Measurements from ENCODE around the gene SATB1. TPM values are rescaled to one million over a fixed set of nuclear protein-coding genes. Genes with fewer than 3 reads are reported as not detected.

Gene SATB1
- total RNA-seq, 2 experiments from 2014 or later, result 390 to 393 TPM

DNA sequence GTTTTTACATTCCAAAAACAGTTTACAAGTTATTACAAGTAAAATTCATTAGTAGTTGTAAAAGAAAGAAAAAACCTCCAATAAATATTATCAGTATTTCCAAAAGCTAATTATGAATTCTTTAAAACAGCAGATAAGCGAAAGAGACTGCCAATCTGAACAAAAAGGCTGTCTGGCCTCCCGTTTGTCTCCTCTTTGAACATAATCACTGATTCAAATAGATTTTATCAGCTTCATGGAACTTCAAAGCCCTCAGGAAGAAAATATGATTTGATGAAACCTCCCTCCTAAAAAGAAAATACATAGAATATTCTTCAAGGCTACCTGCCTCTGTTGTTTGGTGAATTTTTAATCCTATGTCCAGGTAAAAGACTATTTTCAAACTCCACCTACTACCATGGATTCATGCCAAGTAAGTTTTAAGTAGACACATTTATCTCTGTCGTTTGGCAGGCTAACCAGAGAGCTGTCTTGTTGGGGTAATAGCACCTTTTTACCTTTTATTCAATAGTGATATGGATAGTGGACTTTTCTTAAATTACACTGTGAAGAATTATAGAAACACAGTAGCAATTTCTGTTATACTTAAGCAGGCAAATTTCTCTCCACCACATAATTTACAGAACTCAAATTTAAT lies 35.0 kb downstream of the SATB1 start:
- H3K4me1 ChIP-seq (ENCODE audit: insufficient read depth, low read length), result peaks cover 9% of the 10 kb centered on the region
- H3K27ac Mint-ChIP-seq, result peak overlapping the region; percentile 68
- peaks cover 95% of the 10 kb centered on the region for H3K36me3 Mint-ChIP-seq (ENCODE audit: low read depth)

GRCh38 chr3:18389108-18389733 lies 35.9 kb downstream of the SATB1 start:
- intact Hi-C loops (cut with DNase I, micrococcal nuclease), result loop anchor here (2.0 to 5.0 kb wide), 4 partner anchors 14 to 957 kb away; no protein-coding TSS in a partner anchor
- Mint-ChIP-seq H3K27me3 (no peaks in the 10 kb centered on the region), H3K4me1 (ENCODE audit: low read depth) (peaks cover 93% of the 10 kb centered on the region), H3K36me3 (ENCODE audit: low read depth) (peaks cover 95% of the 10 kb centered on the region), H3K4me3 (no peak overlapping the region), H3K9me3 (no peaks in the 10 kb centered on the region), H3K27ac (peak overlapping the region; percentile 68)
- H3K27me3 ChIP-seq (ENCODE audit: control insufficient read depth in 1 of 2, insufficient read depth in 2 of 2, low read length in 2 of 2), result no peaks in the 10 kb centered on the region
- ATAC-seq (ENCODE audit: poor library complexity), result peak; percentile 62
- H3K4me3 ChIP-seq (ENCODE audit: low read length), result no peak overlapping the region
- CTCF ChIA-PET, result interaction anchor here (0.6 to 2.6 kb wide), 25 partner anchors 8 to 582 kb away, joined by 3 to 15 read pairs (median 4); no protein-coding TSS in a partner anchor
- no peak overlapping the region for H3K27ac ChIP-seq (ENCODE audit: low read depth in 1 of 2, low read length in 2 of 2)
- H3K36me3 ChIP-seq (ENCODE audit: insufficient read depth, low read length), result peaks cover 52% of the 10 kb centered on the region
- H3K9me3 ChIP-seq (ENCODE audit: control insufficient read depth in 1 of 2, insufficient read depth in 1 of 2, low read length in 2 of 2), result no peaks in the 10 kb centered on the region
- POLR2A ChIA-PET, result interaction anchor here (0.7 to 1.9 kb wide), 9 partner anchors 8 to 86 kb away, joined by 3 to 10 read pairs (median 3); no protein-coding TSS in a partner anchor
- DNase-seq, result peak in 6 of 14 experiments; percentile 8 to 73 (median 50)
- H3K4me1 ChIP-seq (ENCODE audit: insufficient read depth, low read length), result peaks cover 4% of the 10 kb centered on the region
- TF ChIP-seq CTCF (IDR thresholded peaks at IDR 0.05), result peak; percentile 93

More for the DNA sequence above, 35.0 kb downstream of the SATB1 start:
- Histone ChIP-seq H3K27ac (ENCODE audit: low read depth in 1 of 2, low read length in 2 of 2) (no peak overlapping the region), H3K36me3 (ENCODE audit: insufficient read depth, low read length) (peaks cover 52% of the 10 kb centered on the region), H3K4me3 (ENCODE audit: low read length) (no peak overlapping the region), H3K27me3 (ENCODE audit: control insufficient read depth in 1 of 2, insufficient read depth in 2 of 2, low read length in 2 of 2) (no peaks in the 10 kb centered on the region), H3K9me3 (ENCODE audit: control insufficient read depth in 1 of 2, insufficient read depth in 1 of 2, low read length in 2 of 2) (no peaks in the 10 kb centered on the region)
- Mint-ChIP-seq H3K9me3 (no peaks in the 10 kb centered on the region), H3K27me3 (no peaks in the 10 kb centered on the region), H3K4me1 (ENCODE audit: low read depth) (peaks cover 93% of the 10 kb centered on the region), H3K4me3 (peak overlapping the region; percentile 70)
- no peak for ATAC-seq (ENCODE audit: poor library complexity)
- intact Hi-C loops (cut with DNase I, micrococcal nuclease), result loop anchor here (5.0 to 10.0 kb wide), 2 partner anchors 33 to 595 kb away; no protein-coding TSS in a partner anchor
- DNase-seq, result no peak
- ChIA-PET POLR2A (interaction anchor here (1.2 to 1.9 kb wide), 4 partner anchors 12 to 40 kb away, joined by 3 to 10 read pairs (median 7); no protein-coding TSS in a partner anchor), CTCF (interaction anchor here (0.7 to 2.6 kb wide), 10 partner anchors 8 to 368 kb away, joined by 3 to 15 read pairs (median 6); no protein-coding TSS in a partner anchor)
- TF ChIP-seq CTCF (IDR thresholded peaks at IDR 0.05), result no peak

- intact Hi-C loops (cut with DNase I, micrococcal nuclease), result loop anchor here (5.0 kb wide), 3 partner anchors 36 to 954 kb away; no protein-coding TSS in a partner anchor
- CTCF ChIA-PET, result interaction anchor here (1.0 kb wide), 1 partner anchor 19 kb away, joined by 4 read pairs; no protein-coding TSS in a partner anchor
- Histone ChIP-seq H3K9me3 (ENCODE audit: control insufficient read depth in 1 of 2, insufficient read depth in 1 of 2, low read length in 2 of 2) (no peaks in the 10 kb centered on the region), H3K36me3 (ENCODE audit: insufficient read depth, low read length) (peaks cover 58% of the 10 kb centered on the region), H3K4me3 (ENCODE audit: low read length) (no peak overlapping the region), H3K27ac (ENCODE audit: low read depth in 1 of 2, low read length in 2 of 2) (no peak overlapping the region), H3K27me3 (ENCODE audit: control insufficient read depth in 1 of 2, insufficient read depth in 2 of 2, low read length in 2 of 2) (no peaks in the 10 kb centered on the region), H3K4me1 (ENCODE audit: insufficient read depth, low read length) (peaks cover 4% of the 10 kb centered on the region)
- no peak for DNase-seq
- Mint-ChIP-seq H3K9me3 (no peaks in the 10 kb centered on the region), H3K4me3 (no peak overlapping the region), H3K36me3 (ENCODE audit: low read depth) (peaks cover 91% of the 10 kb centered on the region), H3K4me1 (ENCODE audit: low read depth) (peaks cover 87% of the 10 kb centered on the region), H3K27ac (peak overlapping the region; percentile 68), H3K27me3 (no peaks in the 10 kb centered on the region)
- POLR2A ChIA-PET, result interaction anchor here (1.2 to 1.7 kb wide), 3 partner anchors 11 to 58 kb away, joined by 4 to 6 read pairs (median 5); no protein-coding TSS in a partner anchor
- no peak for TF ChIP-seq CTCF (IDR thresholded peaks at IDR 0.05)
- no peak for ATAC-seq (ENCODE audit: poor library complexity)
Measured at GRCh38 chr3:18386274-18386890, 38.8 kb downstream of the SATB1 start.

Measured in CD4-positive, alpha-beta T cell (primary cell).